GM18520 (cell line): ENCODE measurements around the gene ARHGAP42.
A peak's percentile ranks its signal among the peaks of the same experiment; 100 is the strongest.

Source experiments
- ATAC-seq: cut with Tn5 transposase; IDR thresholded peaks from one replicate; pipeline ENCODE4 v1.9.1; 2021; ENCODE audit not compliant: unreplicated experiment

Gene ARHGAP42

GRCh38 chr11:100827934-100828661, 141.0 kb downstream of the ARHGAP42 start:
- peak; percentile 57 for ATAC-seq

- ATAC-seq, result no peak
These were observed 143.2 kb downstream of the ARHGAP42 start for GRCh38 chr11:100830274-100830673.

GRCh38 chr11:100830978-100831732, 144.1 kb downstream of the ARHGAP42 start:
- ATAC-seq, result no peak

GRCh38 chr11:100831929-100832494, 144.9 kb downstream of the ARHGAP42 start:
- no peak for ATAC-seq

- no peak for ATAC-seq
These were observed 145.7 kb downstream of the ARHGAP42 start for GRCh38 chr11:100832829-100833228.

GRCh38 chr11:100833276-100833675, 146.2 kb downstream of the ARHGAP42 start:
- no peak for ATAC-seq

GRCh38 chr11:100835854-100836253, 148.8 kb downstream of the ARHGAP42 start:
- ATAC-seq, result no peak

- no peak for ATAC-seq
These were observed 150.2 kb downstream of the ARHGAP42 start for GRCh38 chr11:100837311-100837710.

- no peak for ATAC-seq
These were observed 154.8 kb downstream of the ARHGAP42 start for GRCh38 chr11:100841711-100842407.

- no peak for ATAC-seq
These were observed 160.7 kb downstream of the ARHGAP42 start for GRCh38 chr11:100847696-100848216.

- ATAC-seq, result no peak
These were observed 162.2 kb downstream of the ARHGAP42 start for GRCh38 chr11:100849009-100849900.

- no peak for ATAC-seq
These were observed 162.8 kb downstream of the ARHGAP42 start for GRCh38 chr11:100849901-100850235.

- no peak for ATAC-seq
These were observed 164.1 kb downstream of the ARHGAP42 start for GRCh38 chr11:100851147-100851546.

- ATAC-seq, result no peak
These were observed 164.6 kb downstream of the ARHGAP42 start for GRCh38 chr11:100851584-100852152.

- ATAC-seq, result no peak
These were observed 168.5 kb downstream of the ARHGAP42 start for GRCh38 chr11:100855466-100856067.

- no peak for ATAC-seq
These were observed 170.3 kb downstream of the ARHGAP42 start for GRCh38 chr11:100857236-100858005.

GRCh38 chr11:100860318-100861155, 173.4 kb downstream of the ARHGAP42 start:
- no peak for ATAC-seq

- no peak for ATAC-seq
These were observed 174.1 kb downstream of the ARHGAP42 start for GRCh38 chr11:100861212-100861611.
